Neutrophil (primary cell): ENCODE results near the gene RUNDC3A.
A peak's percentile ranks its signal among the peaks of the same experiment; 100 is the strongest.
"Not testable (repeated sequence)": the region's sequence is repeated elsewhere in the genome, so short reads cannot be mapped to it uniquely, and the experiment has no call there.

Experiments
- H3K27ac ChIP-seq: fragments of 200-600 bp; sonication (generic); 2 replicates; pipeline ENCODE4 v1.5.1; 2016; ENCODE audit warnings: mild to moderate bottlenecking, moderate library complexity
- H3K27me3 ChIP-seq: fragments of 200-600 bp; sonication (generic); 2 replicates; pipeline ENCODE4 v1.6.0; 2016; ENCODE audit warnings: mild to moderate bottlenecking
- H3K36me3 ChIP-seq: fragments of 200-600 bp; sonication (generic); 2 replicates; pipeline ENCODE4 v1.5.1; 2017
- H3K4me1 ChIP-seq, 2 experiments: fragments of 200-600 bp in 1 of 2; sonication (generic) in 1 of 2; 1 replicate in 1 of 2; 2 replicates in 1 of 2; pipeline versions ENCODE4 v1.5.1 to v1.6.1; 2013 to 2016; ENCODE audit warnings: low read depth in 1 of 2, low read length in 1 of 2, mild to moderate bottlenecking in 1 of 2, moderate library complexity in 1 of 2; ENCODE audit not compliant: control insufficient read depth in 1 of 2, insufficient read depth in 1 of 2
- H3K4me3 ChIP-seq, 2 experiments: fragments of 200-600 bp in 1 of 2; sonication (generic) in 1 of 2; 1 replicate in 1 of 2; 2 replicates in 1 of 2; pipeline ENCODE4 v1.5.1; 2013 to 2016; ENCODE audit warnings: low read depth in 1 of 2, low read length in 1 of 2, mild to moderate bottlenecking in 1 of 2, moderate library complexity in 1 of 2
- H3K9me3 ChIP-seq: fragments of 200-600 bp; sonication (generic); 2 replicates; pipeline ENCODE4 v1.5.1; 2016
- CTCF ChIP-seq: fragments of 200-600 bp; sonication (generic); IDR thresholded peaks from 2 replicates; pipeline ENCODE4 v1.5.1; 2016; ENCODE audit warnings: antibody characterized with exemption

Gene RUNDC3A

GRCh38 chr17:44361292-44362260 is 53.2 kb downstream of the RUNDC3A start:
- H3K27me3 ChIP-seq: peaks cover 80% of the 10 kb centered on the region
- no peak overlapping the region for H3K27ac ChIP-seq
- no peaks in the 10 kb centered on the region for H3K36me3 ChIP-seq
- H3K4me3 ChIP-seq: no peak overlapping the region
- H3K4me1 ChIP-seq: peaks cover 6 to 14% of the 10 kb centered on the region in 2 experiments
- no peak for TF ChIP-seq CTCF
- no peaks in the 10 kb centered on the region for H3K9me3 ChIP-seq

GRCh38 chr17:44362459-44362948 is 54.1 kb downstream of the RUNDC3A start:
- TF ChIP-seq CTCF: no peak
- Histone ChIP-seq H3K27ac (no peak overlapping the region), H3K4me1 (peaks cover 6 to 14% of the 10 kb centered on the region in 2 experiments), H3K27me3 (peaks cover 89% of the 10 kb centered on the region), H3K9me3 (no peaks in the 10 kb centered on the region), H3K36me3 (no peaks in the 10 kb centered on the region), H3K4me3 (peak overlapping the region in 1 of 2 experiments; percentile 64)

- no peak overlapping the region for H3K27ac ChIP-seq
- no peaks in the 10 kb centered on the region for H3K9me3 ChIP-seq
- no peaks in the 10 kb centered on the region for H3K36me3 ChIP-seq
- peaks cover 6 to 14% of the 10 kb centered on the region in 2 experiments for H3K4me1 ChIP-seq
- H3K27me3 ChIP-seq: peaks cover 93% of the 10 kb centered on the region
- H3K4me3 ChIP-seq: peak overlapping the region; percentile 51 to 64
- TF ChIP-seq CTCF: no peak
These were observed 54.7 kb downstream of the RUNDC3A start for GRCh38 chr17:44362949-44363612.

GRCh38 chr17:44363613-44364159 is 55.3 kb downstream of the RUNDC3A start, which contains the start of gene FAM171A2:
TSS of gene FAM171A2 (minus strand) at chr17:44363853. CDS start at chr17:44363714, 139 bp downstream.
- Histone ChIP-seq H3K27ac (no peak within 1 kb of the TSS), H3K27me3 (peaks cover 98% of the 10 kb centered on the region), H3K9me3 (no peaks in the 10 kb centered on the region), H3K36me3 (no peaks in the 10 kb centered on the region), H3K4me1 (peaks cover 6 to 14% of the 10 kb centered on the region in 2 experiments), H3K4me3 (peak within 1 kb of the TSS; percentile 51 to 64)
- TF ChIP-seq CTCF: peak; percentile 87

- not testable (repeated sequence) for H3K4me3 ChIP-seq, H3K9me3 ChIP-seq, H3K36me3 ChIP-seq, H3K27ac ChIP-seq
- peaks cover 98% of the 10 kb centered on the region for H3K27me3 ChIP-seq
- H3K4me1 ChIP-seq: peaks cover 6 to 14% of the 10 kb centered on the region in 2 experiments
These were observed 56.6 kb downstream of the RUNDC3A start for GRCh38 chr17:44365051-44365450.
